ENCODE results near the gene TGFBR2. TPM values are rescaled to one million over a fixed set of nuclear protein-coding genes. Genes with fewer than 3 reads are reported as not detected.

Gene TGFBR2
- total RNA-seq, result 309 and 416 TPM in 2 replicates

GRCh38 chr3:30606301-30607031, at the start of gene TGFBR2:
TGFBR2 (plus strand) TSS chr3:30606601; CDS start chr3:30606884, 283 bp downstream.

Data from pericardium fibroblast (primary cell).